GM19455 (cell line): Measurements from ENCODE around the gene RIPPLY1.

ENCODE experiments used
- ATAC-seq: cut with Tn5 transposase; IDR thresholded peaks from one replicate; pipeline ENCODE4 v1.9.1; 2021; ENCODE audit not compliant: unreplicated experiment

RIPPLY1 gene, protein sequence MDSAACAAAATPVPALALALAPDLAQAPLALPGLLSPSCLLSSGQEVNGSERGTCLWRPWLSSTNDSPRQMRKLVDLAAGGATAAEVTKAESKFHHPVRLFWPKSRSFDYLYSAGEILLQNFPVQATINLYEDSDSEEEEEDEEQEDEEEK

GRCh38 chrX:106903291-106903824 is at the start of gene RIPPLY1:
TSS of gene RIPPLY1 (minus strand) at chrX:106903341. CDS start at chrX:106903287, 54 bp downstream.
- no peak for ATAC-seq

GRCh38 chrX:106952538-106952937 is 49.4 kb upstream of the RIPPLY1 start:
- no peak for ATAC-seq

GRCh38 chrX:106952089-106952488 is 48.9 kb upstream of the RIPPLY1 start:
- no peak for ATAC-seq

- ATAC-seq: no peak
Measured at GRCh38 chrX:106951230-106951629, 48.1 kb upstream of the RIPPLY1 start.

GRCh38 chrX:106950381-106950780 is 47.2 kb upstream of the RIPPLY1 start:
- ATAC-seq: no peak

- ATAC-seq: no peak
Measured at GRCh38 chrX:106949366-106949765, 46.2 kb upstream of the RIPPLY1 start.

GRCh38 chrX:106948641-106949040 is 45.5 kb upstream of the RIPPLY1 start:
- ATAC-seq: no peak

DNA sequence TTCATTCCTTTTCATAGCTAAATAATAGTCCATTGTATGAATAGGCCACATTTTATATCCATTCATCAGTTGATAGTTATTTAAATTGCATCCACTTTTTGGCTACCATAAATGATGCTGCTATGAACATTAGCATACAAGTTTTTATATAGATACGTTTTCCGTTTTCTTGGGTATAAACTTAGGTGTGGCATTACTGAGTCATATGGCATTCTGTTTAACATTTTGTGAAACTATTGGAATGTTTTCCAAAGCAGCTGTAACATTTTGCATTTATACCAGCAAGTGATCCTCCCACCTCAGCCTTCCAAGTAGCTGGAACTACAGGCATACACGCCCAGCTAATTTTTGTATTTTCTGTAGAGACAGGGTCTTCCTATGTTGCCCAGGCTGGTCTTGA is 43.3 kb upstream of the RIPPLY1 start:
- no peak for ATAC-seq

DNA sequence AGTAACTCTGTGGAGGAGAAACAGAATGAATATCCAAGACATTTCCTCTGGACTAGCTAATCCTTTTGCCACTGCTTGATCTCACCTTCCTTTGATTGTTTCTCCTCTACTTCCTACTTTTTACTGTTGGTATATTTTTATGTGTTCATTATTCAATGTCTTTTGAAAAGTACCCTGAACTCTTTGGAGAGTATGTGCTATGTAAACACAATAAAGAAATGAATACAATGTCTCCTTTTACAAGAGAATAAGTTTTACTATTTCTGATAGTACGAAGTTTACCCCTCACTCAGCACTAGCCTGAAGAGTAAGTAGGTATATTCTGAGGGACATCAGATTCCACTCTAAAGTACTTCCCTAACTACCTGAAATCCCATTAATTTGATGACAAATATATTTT is 36.9 kb upstream of the RIPPLY1 start:
- no peak for ATAC-seq

DNA sequence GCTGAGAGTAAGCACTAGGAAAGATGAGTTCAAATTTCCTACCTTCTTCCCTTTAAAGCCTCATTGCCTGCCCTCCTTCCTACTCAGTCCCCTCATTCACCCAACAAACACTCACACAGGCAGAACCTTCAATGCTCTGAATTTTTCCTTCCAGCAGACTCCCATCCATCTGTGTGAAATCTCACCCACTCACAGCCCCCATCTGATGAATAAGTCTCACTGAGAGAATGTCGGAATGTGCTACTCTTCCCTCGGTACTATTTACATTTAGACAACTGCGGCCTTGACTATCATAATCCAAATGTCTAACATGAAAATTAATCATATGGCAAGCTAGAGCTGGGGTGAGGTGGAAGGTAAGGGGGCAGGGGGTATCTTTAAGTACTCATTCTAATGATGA is 36.4 kb upstream of the RIPPLY1 start:
- ATAC-seq: no peak

- no peak for ATAC-seq
Measured at GRCh38 chrX:106936246-106936645, 33.1 kb upstream of the RIPPLY1 start.

DNA sequence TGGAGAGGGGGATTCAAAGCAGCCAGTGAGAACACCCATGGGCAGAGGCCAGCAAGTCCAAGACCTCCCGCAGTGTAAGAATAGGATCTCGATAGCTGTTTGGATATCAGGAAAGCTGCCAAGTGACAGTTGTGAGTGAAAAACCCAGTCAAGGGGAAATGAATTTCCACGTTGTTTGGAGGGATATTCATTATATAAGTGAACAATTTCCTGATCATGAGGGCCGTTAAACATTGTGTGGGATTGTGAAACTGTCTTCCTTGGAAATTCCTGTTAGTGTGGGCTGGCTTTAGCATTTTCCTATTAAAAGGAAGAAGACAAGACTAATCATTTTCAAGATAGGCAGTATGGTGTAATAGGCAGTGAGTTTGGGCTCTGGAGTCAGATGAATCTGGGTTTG is 32.0 kb upstream of the RIPPLY1 start:
- no peak for ATAC-seq

DNA sequence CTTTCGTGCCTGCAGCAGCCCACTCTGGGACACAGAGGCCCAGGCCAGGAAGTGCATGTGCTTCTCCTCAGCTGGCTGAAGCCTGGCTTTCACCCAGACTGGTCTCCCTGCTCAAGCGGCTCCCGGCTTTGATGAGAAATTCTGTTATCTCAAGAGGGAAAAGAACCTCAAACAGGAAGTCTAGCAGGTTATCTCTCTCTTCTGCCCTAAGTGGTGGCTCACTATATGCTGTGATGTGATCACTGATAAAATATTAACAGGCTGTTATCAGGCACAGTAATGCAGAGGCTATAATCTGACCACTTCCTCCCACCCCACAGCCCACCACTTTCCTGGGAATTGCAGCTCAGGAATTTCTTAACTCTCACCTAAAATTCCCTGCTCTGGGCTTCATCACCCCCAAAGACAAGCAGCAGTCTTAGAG is 30.4 kb upstream of the RIPPLY1 start:
- ATAC-seq: no peak

DNA sequence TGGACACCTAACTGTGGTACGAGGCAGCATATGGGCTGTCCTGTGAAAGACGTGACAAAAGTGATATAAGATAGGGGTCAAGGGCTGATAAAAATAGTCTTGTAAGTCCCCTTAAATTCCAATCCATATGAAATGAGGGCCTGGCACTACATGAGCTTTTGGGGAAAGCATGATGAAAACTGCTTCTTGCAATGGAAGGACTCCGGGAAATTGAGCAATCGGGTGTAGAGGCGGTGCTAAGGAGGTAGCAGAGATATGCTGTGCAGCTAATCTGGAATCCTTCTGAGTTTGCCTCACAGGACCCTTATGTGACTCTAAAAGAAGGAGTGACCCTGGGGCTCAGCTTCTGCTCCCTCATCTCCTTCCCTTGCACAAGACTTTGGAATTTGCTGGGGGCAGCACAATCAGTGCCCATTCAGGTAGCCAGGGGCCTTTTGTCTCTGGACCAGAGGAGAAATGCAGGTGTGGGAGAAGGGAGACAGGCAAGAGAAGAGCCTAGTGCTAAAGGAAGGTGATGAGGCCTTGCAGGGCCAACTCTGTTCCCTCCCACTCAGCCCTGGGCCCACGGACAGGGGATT is 29.9 kb upstream of the RIPPLY1 start:
- ATAC-seq: no peak

GRCh38 chrX:106932492-106932923 is 29.4 kb upstream of the RIPPLY1 start:
- no peak for ATAC-seq

GRCh38 chrX:106931831-106932491 is 28.8 kb upstream of the RIPPLY1 start:
- ATAC-seq: no peak

DNA sequence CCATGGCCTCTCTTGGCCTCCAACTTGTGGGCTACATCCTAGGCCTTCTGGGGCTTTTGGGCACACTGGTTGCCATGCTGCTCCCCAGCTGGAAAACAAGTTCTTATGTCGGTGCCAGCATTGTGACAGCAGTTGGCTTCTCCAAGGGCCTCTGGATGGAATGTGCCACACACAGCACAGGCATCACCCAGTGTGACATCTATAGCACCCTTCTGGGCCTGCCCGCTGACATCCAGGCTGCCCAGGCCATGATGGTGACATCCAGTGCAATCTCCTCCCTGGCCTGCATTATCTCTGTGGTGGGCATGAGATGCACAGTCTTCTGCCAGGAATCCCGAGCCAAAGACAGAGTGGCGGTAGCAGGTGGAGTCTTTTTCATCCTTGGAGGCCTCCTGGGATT is 25.1 kb upstream of the RIPPLY1 start:
- no peak for ATAC-seq

DNA sequence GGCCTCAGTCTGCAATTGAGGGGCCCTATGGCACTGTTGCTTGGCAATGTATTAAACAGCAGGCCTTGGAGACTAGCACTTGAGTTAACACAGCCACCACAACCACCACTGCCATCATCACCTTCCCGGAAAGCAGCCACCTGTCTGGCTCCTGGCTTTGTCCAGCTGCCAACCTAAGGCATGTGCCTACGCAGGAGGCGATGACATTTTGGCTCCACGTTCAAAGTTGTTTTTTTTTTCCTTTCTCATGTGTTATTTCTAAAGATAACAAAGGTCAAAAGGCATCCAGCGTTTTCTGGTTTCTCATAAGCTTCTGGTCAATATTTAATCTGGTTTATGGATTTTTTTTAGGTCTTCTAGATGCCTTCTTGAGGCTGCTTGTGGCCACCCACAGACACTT is 24.6 kb upstream of the RIPPLY1 start:
- no peak for ATAC-seq

GRCh38 chrX:106927023-106927422 is 23.9 kb upstream of the RIPPLY1 start:
- ATAC-seq: no peak

GRCh38 chrX:106921637-106922036 is 18.5 kb upstream of the RIPPLY1 start:
- no peak for ATAC-seq

DNA sequence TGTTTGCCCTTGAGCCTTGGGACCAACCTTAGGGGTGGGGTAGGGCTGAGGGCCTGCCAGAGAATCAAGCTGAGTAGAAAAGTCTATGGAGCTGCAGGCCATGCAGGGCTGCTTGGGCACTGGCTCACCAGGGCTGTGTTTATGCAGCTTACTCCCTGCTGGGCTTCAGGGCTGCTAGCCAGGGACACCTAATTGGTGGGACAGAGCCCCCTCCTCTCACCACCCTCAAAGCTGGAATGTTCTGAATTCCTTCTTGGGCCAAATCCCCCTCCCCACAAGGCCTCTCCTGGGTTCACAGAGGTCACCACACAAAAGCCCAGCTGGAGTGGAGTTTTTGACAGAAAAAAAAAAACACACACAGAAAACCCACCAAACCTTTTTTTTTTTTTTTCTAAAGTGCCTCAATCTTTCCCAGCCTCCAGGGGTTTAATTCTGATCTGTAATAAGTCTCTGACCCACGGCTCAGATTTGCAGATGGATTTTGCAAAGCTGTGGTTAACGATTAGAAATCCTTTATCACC is 16.9 kb upstream of the RIPPLY1 start, which contains the start of gene CLDN2:
CLDN2 (plus strand) TSS at position 471 of the 521 bp plus-strand sequence. CDS start 7,827 bp downstream, outside the sequence.
- ATAC-seq: no peak
